Muscle of leg (tissue), 11 donors: Measurements from ENCODE around the gene RBFOX2. TPM values are rescaled to one million over a fixed set of nuclear protein-coding genes. Genes with fewer than 3 reads are reported as not detected.

Experiments
- DNase-seq: peaks from one replicate; pipeline ENCODE4 v3.0.0; 2013
- H3K27ac ChIP-seq: one replicate; pipeline ENCODE4 v1.5.1; 2013; ENCODE audit warnings: mild to moderate bottlenecking, low read length, control low read depth
- H3K27me3 ChIP-seq: one replicate; pipeline ENCODE4 v1.6.1; 2013; ENCODE audit warnings: low read length; ENCODE audit not compliant: control insufficient read depth, insufficient read depth
- H3K36me3 ChIP-seq: one replicate; pipeline ENCODE4 v1.6.1; 2013; ENCODE audit warnings: low read length; ENCODE audit not compliant: control insufficient read depth, insufficient read depth
- H3K4me1 ChIP-seq: one replicate; pipeline ENCODE4 v1.6.1; 2013; ENCODE audit warnings: low read length; ENCODE audit not compliant: control insufficient read depth, insufficient read depth
- H3K4me3 ChIP-seq: one replicate; pipeline ENCODE4 v1.5.1; 2013; ENCODE audit warnings: low read length, control low read depth
- H3K9me3 ChIP-seq: replicated peaks from 2 replicates; pipeline ENCODE4 v1.6.1; 2013; ENCODE audit warnings: low read depth, low read length; ENCODE audit not compliant: control insufficient read depth
- WGBS: methylation state at CpG from one replicate; pipeline ENCODE4 v1.1.5; 2013; ENCODE audit warnings: missing lambda C conversion rate; ENCODE audit not compliant: insufficient coverage; 5-methylcytosine and 5-hydroxymethylcytosine counted together
- polyA plus RNA-seq, 8 donors: library from polyadenylated mRNA; unstranded; fragments of 120-200 nt; gene quantifications; one replicate each; pipeline versions ENCODE4 v1.2.1 to v1.2.3, GENCODE V29; 2013; ENCODE audit warnings: inconsistent platforms in 1 of 8, low replicate concordance in 1 of 8; ENCODE audit not compliant: insufficient read length in 8 of 8, insufficient read depth in 1 of 8
- total RNA-seq: library from RNA; stranded (reverse); fragments of 120-200 nt; gene quantifications from one replicate; pipeline ENCODE4 v1.2.4, GENCODE V29; 2013

Gene RBFOX2
- total and polyA plus RNA-seq, 9 donors: 159 to 234 (median 197) TPM

GRCh38 chr22:35882211-35883030, 146.2 kb downstream of the RBFOX2 start:
- peak overlapping the region; percentile 59 for H3K27ac ChIP-seq
- DNase-seq: peak; percentile 68
- H3K27me3 ChIP-seq: no peaks in the 10 kb centered on the region
- H3K4me3 ChIP-seq: no peak overlapping the region
- WGBS: 0% methylated on average over 2 of the region's 5 CpGs
- H3K4me1 ChIP-seq: peaks cover 19% of the 10 kb centered on the region
- H3K9me3 ChIP-seq: no peaks in the 10 kb centered on the region
- no peaks in the 10 kb centered on the region for H3K36me3 ChIP-seq

- peaks cover 19% of the 10 kb centered on the region for H3K4me1 ChIP-seq
- WGBS: 92% methylated on average over 1 of the region's 2 CpGs
- H3K4me3 ChIP-seq: no peak overlapping the region
- no peaks in the 10 kb centered on the region for H3K36me3 ChIP-seq
- no peak for DNase-seq
- no peaks in the 10 kb centered on the region for H3K27me3 ChIP-seq
- H3K9me3 ChIP-seq: no peaks in the 10 kb centered on the region
- H3K27ac ChIP-seq: no peak overlapping the region
Observed at GRCh38 chr22:35879351-35879750, 149.3 kb downstream of the RBFOX2 start.

GRCh38 chr22:35873426-35873825, 155.2 kb downstream of the RBFOX2 start:
- Histone ChIP-seq H3K27ac (no peak overlapping the region), H3K4me3 (no peak overlapping the region), H3K36me3 (peaks cover 7% of the 10 kb centered on the region), H3K4me1 (peaks cover 4% of the 10 kb centered on the region), H3K9me3 (no peaks in the 10 kb centered on the region), H3K27me3 (no peaks in the 10 kb centered on the region)
- WGBS: 100% methylated on average over 1 of the region's 3 CpGs
- DNase-seq: no peak

DNA sequence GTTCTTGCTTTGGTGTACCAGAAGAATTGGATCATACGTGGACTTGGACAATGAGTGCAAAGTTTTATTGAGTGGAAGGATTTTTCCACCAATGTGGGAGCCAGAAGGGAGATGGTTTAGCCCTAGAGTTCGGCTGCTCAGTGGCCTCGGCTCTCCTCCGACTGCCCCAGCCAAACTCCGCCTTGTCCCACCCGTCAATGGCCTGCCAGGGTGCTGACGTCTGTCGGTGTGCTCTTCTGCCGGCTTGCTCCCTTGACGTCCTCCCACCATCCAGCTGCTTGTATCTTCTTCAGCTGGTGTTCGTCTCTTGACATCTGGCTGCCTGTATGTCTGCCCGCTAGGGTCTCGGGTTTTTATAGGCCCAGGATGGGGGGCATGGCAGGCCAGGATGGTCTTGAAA, 156.2 kb downstream of the RBFOX2 start:
- no peaks in the 10 kb centered on the region for H3K27me3 ChIP-seq
- peaks cover 4% of the 10 kb centered on the region for H3K4me1 ChIP-seq
- no peaks in the 10 kb centered on the region for H3K9me3 ChIP-seq
- WGBS: 87% methylated on average over 8 of the region's 13 CpGs
- no peak overlapping the region for H3K4me3 ChIP-seq
- DNase-seq: no peak
- peaks cover 7% of the 10 kb centered on the region for H3K36me3 ChIP-seq
- H3K27ac ChIP-seq: no peak overlapping the region

DNA sequence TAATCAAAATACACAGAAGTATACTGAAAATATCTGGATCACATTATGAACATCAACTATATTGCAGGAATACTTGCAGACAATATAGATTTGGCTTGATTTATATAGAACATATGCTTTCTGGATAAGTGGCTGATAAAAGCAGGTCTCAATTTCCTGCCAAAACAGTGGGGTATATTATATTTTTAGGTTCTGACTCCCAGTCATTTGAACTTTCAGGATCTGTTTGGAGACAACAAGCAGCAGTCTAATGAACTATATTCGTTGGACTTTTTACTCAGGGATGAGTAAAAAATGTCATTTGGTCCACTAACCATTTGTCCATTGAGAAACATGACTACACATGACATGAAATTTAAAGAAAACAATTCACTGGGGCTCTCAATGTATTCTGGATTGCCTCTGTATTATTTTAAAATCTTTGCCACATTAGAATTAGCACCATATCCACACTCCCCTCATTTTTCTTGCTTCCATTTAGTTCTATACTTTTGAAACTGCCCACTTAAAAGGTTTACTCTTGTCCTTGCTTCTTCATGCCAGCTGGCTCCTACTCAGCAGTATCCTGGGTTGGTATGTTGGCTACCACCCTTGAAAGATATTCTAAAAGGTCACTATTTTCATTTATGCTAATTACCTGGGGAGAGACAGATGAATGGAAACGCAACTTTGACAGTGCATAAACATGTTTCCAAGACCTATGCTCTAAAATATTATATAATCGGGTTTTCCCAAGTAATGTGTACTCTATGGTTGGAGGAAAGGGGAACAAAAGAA, 157.9 kb downstream of the RBFOX2 start:
- no peaks in the 10 kb centered on the region for H3K9me3 ChIP-seq
- DNase-seq: no peak
- WGBS: no CpG with 5 or more reads among the region's 3 CpGs
- no peak overlapping the region for H3K27ac ChIP-seq
- H3K4me3 ChIP-seq: no peak overlapping the region
- H3K36me3 ChIP-seq: peaks cover 7% of the 10 kb centered on the region
- H3K4me1 ChIP-seq: peaks cover 8% of the 10 kb centered on the region
- no peaks in the 10 kb centered on the region for H3K27me3 ChIP-seq

DNA sequence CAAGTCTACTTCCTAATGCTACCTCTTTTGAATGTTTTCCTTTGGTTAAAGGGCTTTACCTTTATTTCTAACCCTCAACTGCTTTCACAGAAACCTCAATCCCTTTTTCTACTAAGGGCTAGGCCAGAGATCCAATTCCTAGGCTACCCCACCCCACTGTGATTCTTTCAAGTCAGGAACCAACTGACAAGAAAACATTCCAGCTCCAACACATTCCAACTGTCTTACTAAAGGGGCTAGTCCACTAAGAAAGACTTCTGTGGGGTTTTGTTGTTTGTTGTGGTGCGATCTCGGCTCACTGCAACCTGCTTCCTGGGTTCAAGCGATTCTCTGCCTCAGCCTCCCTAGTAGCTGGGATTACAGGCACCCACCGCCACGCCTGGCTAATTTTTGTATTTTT, 159.7 kb downstream of the RBFOX2 start:
- Histone ChIP-seq H3K27me3 (no peaks in the 10 kb centered on the region), H3K4me1 (peaks cover 8% of the 10 kb centered on the region), H3K9me3 (no peaks in the 10 kb centered on the region), H3K4me3 (no peak overlapping the region), H3K27ac (no peak overlapping the region), H3K36me3 (peaks cover 7% of the 10 kb centered on the region)
- DNase-seq: no peak
- no CpG with 5 or more reads among the region's 5 CpGs for WGBS

DNA sequence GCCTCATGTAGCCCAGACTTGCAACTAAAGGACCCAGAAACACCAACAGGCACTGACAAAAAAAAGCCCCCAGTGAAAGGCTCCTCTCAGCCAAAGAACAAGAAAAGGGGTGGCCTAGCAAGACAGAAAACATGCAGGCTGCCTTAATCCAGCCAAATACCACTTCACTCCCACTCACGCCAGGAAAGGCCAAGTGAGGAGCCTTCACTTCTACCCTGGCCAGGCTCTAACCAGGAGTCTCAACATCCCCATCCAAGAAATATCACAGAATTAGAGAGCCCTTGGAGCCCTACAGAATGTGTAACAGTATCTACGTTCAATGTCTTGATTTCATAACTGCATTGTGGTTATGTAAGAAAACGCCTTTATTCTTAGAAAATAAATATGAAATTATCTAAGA, 162.0 kb downstream of the RBFOX2 start:
- H3K27ac ChIP-seq: peak overlapping the region; percentile 45
- peaks cover 14% of the 10 kb centered on the region for H3K4me1 ChIP-seq
- no peaks in the 10 kb centered on the region for H3K9me3 ChIP-seq
- DNase-seq: no peak
- no peaks in the 10 kb centered on the region for H3K27me3 ChIP-seq
- H3K36me3 ChIP-seq: no peaks in the 10 kb centered on the region
- H3K4me3 ChIP-seq: no peak overlapping the region
- WGBS: 0% methylated on average over 1 of the region's 3 CpGs

DNA sequence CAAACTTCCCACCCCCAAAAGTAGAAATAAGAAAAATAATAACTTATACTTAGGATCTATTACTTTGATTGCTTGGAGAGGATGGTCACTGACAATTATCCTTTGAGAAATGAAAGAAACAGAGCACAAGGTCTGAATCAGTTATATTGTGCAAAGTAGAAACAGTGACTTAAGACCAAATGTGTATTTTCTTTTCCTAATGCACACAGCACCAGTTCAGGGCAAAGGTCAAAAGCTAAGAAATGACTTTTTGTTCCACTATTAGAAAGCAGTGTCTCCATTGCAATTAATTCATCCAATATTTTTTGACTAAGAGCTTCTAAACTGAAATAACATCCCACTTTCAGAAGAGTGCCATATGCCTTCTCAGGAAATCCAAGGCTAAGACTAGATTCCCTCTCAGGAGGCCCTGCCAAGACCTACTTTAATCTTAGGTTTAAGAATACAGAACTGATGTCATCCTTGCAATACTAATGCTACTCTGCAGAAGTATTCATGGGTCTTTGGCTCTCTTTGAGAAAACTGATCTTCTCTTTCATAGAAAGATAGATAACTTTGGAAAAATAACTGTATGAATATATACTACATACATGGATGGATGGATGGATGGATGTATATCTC, 164.0 kb downstream of the RBFOX2 start:
- Histone ChIP-seq H3K4me3 (no peak overlapping the region), H3K36me3 (no peaks in the 10 kb centered on the region), H3K9me3 (peaks cover 2% of the 10 kb centered on the region), H3K27ac (no peak overlapping the region), H3K4me1 (peaks cover 15% of the 10 kb centered on the region), H3K27me3 (no peaks in the 10 kb centered on the region)
- no peak for DNase-seq

GRCh38 chr22:35863432-35863831, 165.2 kb downstream of the RBFOX2 start:
- H3K4me3 ChIP-seq: no peak overlapping the region
- peak; percentile 48 for DNase-seq
- H3K27me3 ChIP-seq: no peaks in the 10 kb centered on the region
- 83% methylated on average over 3 of the region's 5 CpGs for WGBS
- peaks cover 2% of the 10 kb centered on the region for H3K9me3 ChIP-seq
- no peaks in the 10 kb centered on the region for H3K36me3 ChIP-seq
- H3K4me1 ChIP-seq: peaks cover 15% of the 10 kb centered on the region
- peak overlapping the region; percentile 36 for H3K27ac ChIP-seq

- H3K27ac ChIP-seq: peak overlapping the region; percentile 43
- no peaks in the 10 kb centered on the region for H3K27me3 ChIP-seq
- no peaks in the 10 kb centered on the region for H3K36me3 ChIP-seq
- DNase-seq: no peak
- WGBS: no CpG with 5 or more reads among the region's 7 CpGs
- peaks cover 15% of the 10 kb centered on the region for H3K4me1 ChIP-seq
- H3K4me3 ChIP-seq: no peak overlapping the region
- H3K9me3 ChIP-seq: peaks cover 2% of the 10 kb centered on the region
Observed at GRCh38 chr22:35862697-35863096, 165.9 kb downstream of the RBFOX2 start.
